AG09309 (cell line): ENCODE measurements around the gene ZNF432.
"Not testable (repeated sequence)": the region's sequence is repeated elsewhere in the genome, so short reads cannot be mapped to it uniquely, and the experiment has no call there.

Experiments
- DNase-seq: peaks from one replicate; pipeline ENCODE4 v3.0.0-alpha.2; 2010; ENCODE audit warnings: low read depth
- H3K4me3 ChIP-seq: 2 replicates; pipeline ENCODE4 v1.5.1; 2011; ENCODE audit warnings: mild to moderate bottlenecking, low read depth, low read length, moderate library complexity; ENCODE audit not compliant: control insufficient read depth
- CTCF ChIP-seq: IDR thresholded peaks from 2 replicates; pipeline ENCODE4 v1.5.1; 2011; ENCODE audit warnings: mild to moderate bottlenecking, low read depth, low read length, inconsistent platforms; ENCODE audit not compliant: insufficient read depth, control insufficient read depth; ENCODE audit errors: missing control alignments

Gene ZNF432

GRCh38 chr19:52028027-52028779 is 20.4 kb downstream of the ZNF432 start, which contains the start of gene ZNF614:
Gene ZNF614, minus strand, starts transcription at chr19:52028379. Its CDS starts 2,634 bp downstream, at chr19:52025745.
- DNase-seq = peak; percentile 52
- TF ChIP-seq CTCF = no peak
- H3K4me3 ChIP-seq = peak within 1 kb of the TSS; percentile 69

GRCh38 chr19:52026255-52026990 is 22.2 kb downstream of the ZNF432 start:
- DNase-seq, H3K4me3 ChIP-seq: not testable (repeated sequence)

- not testable (repeated sequence) for DNase-seq, H3K4me3 ChIP-seq
Measured at GRCh38 chr19:52024478-52024877, 24.2 kb downstream of the ZNF432 start.

- no peak for TF ChIP-seq CTCF
- DNase-seq = no peak
- no peak overlapping the region for H3K4me3 ChIP-seq
Measured at GRCh38 chr19:52022193-52022592, 26.4 kb downstream of the ZNF432 start.

- DNase-seq = no peak
- no peak for TF ChIP-seq CTCF
- no peak overlapping the region for H3K4me3 ChIP-seq
Measured at GRCh38 chr19:52020506-52020905, 28.1 kb downstream of the ZNF432 start.

GRCh38 chr19:52010674-52011073 is 38.0 kb downstream of the ZNF432 start:
- no peak overlapping the region for H3K4me3 ChIP-seq
- no peak for TF ChIP-seq CTCF
- DNase-seq = no peak

GRCh38 chr19:52007806-52008557 is 40.7 kb downstream of the ZNF432 start, which contains the start of gene ZNF615:
Gene ZNF615, minus strand, starts transcription at chr19:52008211. Its CDS starts 4,500 bp downstream, at chr19:52003711.
- peak within 1 kb of the TSS; percentile 81 for H3K4me3 ChIP-seq
- no peak for TF ChIP-seq CTCF
- DNase-seq = peak; percentile 35
